AG04449 (cell line): Measurements from ENCODE around the gene COQ7.
A peak's percentile ranks its signal among the peaks of the same experiment; 100 is the strongest.

ENCODE experiments used
- CTCF ChIA-PET: fragments of 350-600 bp; formaldehyde crosslinking; extraction: SDS; loops from one replicate; lab custom pipeline; 2021; ENCODE audit warnings: antibody characterized with exemption; lab: Yijun Ruan, JAX
- POLR2A ChIA-PET: fragments of 400-600, 350-600 bp; formaldehyde crosslinking; extraction: SDS; loops from one replicate; lab custom pipeline; 2020; ENCODE audit warnings: antibody characterized with exemption, inconsistent platforms; lab: Yijun Ruan, JAX
- DNase-seq: peaks from one replicate; pipeline ENCODE4 v3.0.0-alpha.2; 2010; ENCODE audit warnings: low read depth, low spot score
- H3K4me3 ChIP-seq: 2 replicates; pipeline ENCODE4 v1.5.1; 2011; ENCODE audit warnings: low read depth, mild to moderate bottlenecking, control low read depth, low read length
- TF ChIP-seq, protein P1 (sequence below): IDR thresholded peaks from one replicate; pipeline ENCODE4 v1.5.1; 2011; ENCODE audit warnings: mild to moderate bottlenecking, moderate library complexity, low read length, control low read depth, inconsistent platforms; ENCODE audit not compliant: insufficient read depth; ENCODE audit errors: missing control alignments

The COQ7 gene

GRCh38 chr16:19067349-19068236 is at the start of gene COQ7:
TSS of gene COQ7 (plus strand) at chr16:19067614. CDS start at chr16:19067665, 51 bp downstream.
- TF ChIP-seq, protein P1, sequence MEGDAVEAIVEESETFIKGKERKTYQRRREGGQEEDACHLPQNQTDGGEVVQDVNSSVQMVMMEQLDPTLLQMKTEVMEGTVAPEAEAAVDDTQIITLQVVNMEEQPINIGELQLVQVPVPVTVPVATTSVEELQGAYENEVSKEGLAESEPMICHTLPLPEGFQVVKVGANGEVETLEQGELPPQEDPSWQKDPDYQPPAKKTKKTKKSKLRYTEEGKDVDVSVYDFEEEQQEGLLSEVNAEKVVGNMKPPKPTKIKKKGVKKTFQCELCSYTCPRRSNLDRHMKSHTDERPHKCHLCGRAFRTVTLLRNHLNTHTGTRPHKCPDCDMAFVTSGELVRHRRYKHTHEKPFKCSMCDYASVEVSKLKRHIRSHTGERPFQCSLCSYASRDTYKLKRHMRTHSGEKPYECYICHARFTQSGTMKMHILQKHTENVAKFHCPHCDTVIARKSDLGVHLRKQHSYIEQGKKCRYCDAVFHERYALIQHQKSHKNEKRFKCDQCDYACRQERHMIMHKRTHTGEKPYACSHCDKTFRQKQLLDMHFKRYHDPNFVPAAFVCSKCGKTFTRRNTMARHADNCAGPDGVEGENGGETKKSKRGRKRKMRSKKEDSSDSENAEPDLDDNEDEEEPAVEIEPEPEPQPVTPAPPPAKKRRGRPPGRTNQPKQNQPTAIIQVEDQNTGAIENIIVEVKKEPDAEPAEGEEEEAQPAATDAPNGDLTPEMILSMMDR: no peak
- DNase-seq: peak; percentile 99
- ChIA-PET CTCF (interaction anchor here (0.7 to 7.4 kb wide), 8 partner anchors 10 to 488 kb away, joined by 3 to 106 read pairs (median 6); partner anchors contain the start of gene TMC7), POLR2A (interaction anchor here (0.7 to 1.2 kb wide), 4 partner anchors 28 to 84 kb away, joined by 3 read pairs; partner anchors contain the start of gene ITPRIPL2)
- peak within 1 kb of the TSS; percentile 78 for H3K4me3 ChIP-seq

- no peak overlapping the region for H3K4me3 ChIP-seq
- CTCF ChIA-PET: no interaction called here
- TF ChIP-seq, protein P1: no peak
- DNase-seq: no peak
- POLR2A ChIA-PET: no interaction called here
Observed at GRCh38 chr16:19020689-19021088, 46.7 kb upstream of the COQ7 start.

- POLR2A ChIA-PET: no interaction called here
- TF ChIP-seq, protein P1: no peak
- DNase-seq: no peak
- CTCF ChIA-PET: no interaction called here
- H3K4me3 ChIP-seq: no peak overlapping the region
Observed at GRCh38 chr16:19021747-19022146, 45.7 kb upstream of the COQ7 start.

GRCh38 chr16:19027416-19027815 is 40.0 kb upstream of the COQ7 start:
- DNase-seq: no peak
- H3K4me3 ChIP-seq: no peak overlapping the region
- ChIA-PET CTCF (no interaction called here), POLR2A (no interaction called here)
- TF ChIP-seq, protein P1: no peak

DNA sequence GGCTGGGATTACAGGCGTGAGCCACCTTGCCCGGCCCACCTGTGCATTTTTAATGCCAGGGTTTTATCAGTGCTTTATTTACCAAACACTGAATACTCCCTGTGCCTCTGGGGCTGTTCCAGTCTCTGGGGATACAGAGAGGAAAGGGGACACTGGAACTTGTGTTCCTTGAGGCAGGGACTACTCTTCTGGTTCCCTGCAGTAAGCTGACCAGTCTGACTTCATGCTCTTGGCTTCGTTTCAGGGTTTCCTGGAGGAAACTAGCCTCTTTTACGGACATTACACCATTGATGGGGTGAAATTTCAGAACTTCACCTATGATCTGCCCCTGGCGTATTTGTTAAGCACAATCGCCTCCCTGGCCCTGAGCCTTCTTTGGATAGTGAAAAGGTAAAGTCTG is 37.4 kb upstream of the COQ7 start:
- no peak overlapping the region for H3K4me3 ChIP-seq
- TF ChIP-seq, protein P1: no peak
- ChIA-PET POLR2A (no interaction called here), CTCF (no interaction called here)
- no peak for DNase-seq

DNA sequence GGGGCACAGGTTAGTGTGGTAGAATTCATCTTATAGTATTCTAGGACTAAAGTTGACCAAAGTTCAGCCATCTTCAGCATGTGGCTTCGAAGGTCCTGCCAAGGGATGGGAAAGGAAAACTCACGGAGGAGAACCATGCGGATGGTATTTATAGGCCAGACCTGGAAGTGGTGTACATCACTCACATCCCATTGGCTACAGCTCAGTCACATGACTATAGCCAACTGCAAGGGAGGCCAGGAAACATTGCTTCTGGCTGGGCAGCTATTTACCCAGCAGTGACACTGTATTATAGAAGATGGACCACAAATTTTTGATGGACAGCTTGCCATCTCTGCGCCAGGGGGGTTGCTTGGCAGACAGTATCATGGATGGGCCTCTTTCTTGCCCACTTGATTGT is 35.7 kb upstream of the COQ7 start:
- ChIA-PET POLR2A (no interaction called here), CTCF (no interaction called here)
- DNase-seq: no peak
- no peak overlapping the region for H3K4me3 ChIP-seq
- TF ChIP-seq, protein P1: no peak
